ENCODE results near the gene NLRC5.

Gene NLRC5

DNA sequence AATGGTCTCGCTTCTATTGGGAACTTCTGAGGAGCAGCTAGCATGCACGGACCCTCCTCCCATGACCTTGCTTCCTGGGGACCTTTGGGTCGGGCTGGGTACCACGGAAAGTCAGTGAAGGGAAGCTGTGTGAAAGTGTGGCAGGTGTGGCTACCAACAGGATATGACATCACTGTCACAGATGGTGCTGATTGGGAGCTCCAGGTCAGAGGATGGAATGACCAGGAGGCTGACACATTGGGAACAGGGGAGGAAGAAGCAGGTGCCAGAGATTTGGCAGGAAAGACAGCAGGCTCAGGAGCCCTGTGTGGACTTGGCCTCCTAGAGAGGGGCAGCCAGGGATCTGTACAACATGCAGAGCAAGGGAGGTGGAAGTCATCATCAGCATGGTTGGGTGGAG is 137.1 kb downstream of the NLRC5 start:
- Histone ChIP-seq H3K4me1 (ENCODE audit: insufficient read depth, low read length) (no peaks in the 10 kb centered on the region), H3K9ac (ENCODE audit: low read depth, low read length) (no peak overlapping the region), H3K9me3 (ENCODE audit: control insufficient read depth, insufficient read depth, low read length) (no peaks in the 10 kb centered on the region), H3K36me3 (ENCODE audit: insufficient read depth, low read length) (no peaks in the 10 kb centered on the region)

DNA sequence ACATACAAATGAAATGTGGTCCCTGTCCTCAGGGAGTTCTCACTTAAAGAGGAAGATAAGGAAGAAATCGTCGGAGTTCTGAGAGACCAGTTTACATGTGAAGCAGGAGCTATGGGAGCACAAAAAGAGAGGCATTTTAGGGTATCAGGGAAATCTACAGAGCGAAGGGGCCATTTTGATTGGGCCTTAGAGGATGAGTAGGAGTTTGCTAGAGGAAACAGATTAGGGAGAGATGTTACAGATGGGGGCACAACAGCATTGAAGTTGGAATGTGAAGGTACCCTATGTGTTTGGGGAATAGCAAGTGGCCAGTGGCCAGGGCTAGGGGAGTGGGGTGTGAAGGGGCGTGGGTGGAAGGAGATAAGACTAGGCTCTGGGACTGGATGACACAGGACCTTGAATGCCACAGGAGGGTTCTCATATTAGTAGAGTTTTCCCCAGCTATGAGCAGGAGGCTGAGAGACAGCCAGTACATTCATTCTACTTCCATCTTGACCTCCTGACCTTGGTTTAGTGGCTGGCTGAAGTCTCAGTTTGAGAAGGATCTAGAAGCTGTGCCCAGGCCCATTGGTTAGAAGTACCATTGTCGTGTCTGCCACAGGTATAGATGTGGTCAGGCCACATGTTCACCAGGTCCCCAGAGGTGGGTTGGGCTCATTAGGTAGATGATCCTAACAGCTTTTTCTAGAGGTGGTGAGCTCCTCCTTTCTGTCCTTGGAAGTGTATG is 137.8 kb downstream of the NLRC5 start:
- H3K4me1 ChIP-seq (ENCODE audit: insufficient read depth, low read length) = no peaks in the 10 kb centered on the region
- no peak overlapping the region for H3K9ac ChIP-seq (ENCODE audit: low read depth, low read length)
- no peaks in the 10 kb centered on the region for H3K36me3 ChIP-seq (ENCODE audit: insufficient read depth, low read length)
- H3K9me3 ChIP-seq (ENCODE audit: control insufficient read depth, insufficient read depth, low read length) = no peaks in the 10 kb centered on the region

DNA sequence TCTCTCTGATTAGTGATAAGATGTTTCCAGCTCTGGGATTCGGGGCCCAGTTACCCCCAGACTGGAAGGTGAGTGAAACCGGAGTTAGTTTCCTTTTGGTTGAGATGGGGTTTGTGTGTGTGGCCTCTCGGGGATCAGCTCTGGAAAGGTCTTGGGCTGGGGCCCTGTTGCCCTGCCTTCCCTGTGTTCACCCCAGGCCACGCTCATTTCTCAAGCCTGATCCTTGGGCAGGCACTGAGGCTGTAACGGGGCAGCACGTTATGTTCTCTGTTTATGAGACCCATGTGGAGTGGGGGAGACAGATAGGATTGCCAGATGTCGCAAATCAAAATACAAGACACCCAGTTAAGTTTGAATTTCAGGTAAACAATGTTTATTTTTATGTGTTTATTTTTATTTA is 138.5 kb downstream of the NLRC5 start:
- H3K9me3 ChIP-seq (ENCODE audit: control insufficient read depth, insufficient read depth, low read length) = no peaks in the 10 kb centered on the region
- H3K9ac ChIP-seq (ENCODE audit: low read depth, low read length) = no peak overlapping the region
- no peaks in the 10 kb centered on the region for H3K4me1 ChIP-seq (ENCODE audit: insufficient read depth, low read length)
- no peaks in the 10 kb centered on the region for H3K36me3 ChIP-seq (ENCODE audit: insufficient read depth, low read length)

DNA sequence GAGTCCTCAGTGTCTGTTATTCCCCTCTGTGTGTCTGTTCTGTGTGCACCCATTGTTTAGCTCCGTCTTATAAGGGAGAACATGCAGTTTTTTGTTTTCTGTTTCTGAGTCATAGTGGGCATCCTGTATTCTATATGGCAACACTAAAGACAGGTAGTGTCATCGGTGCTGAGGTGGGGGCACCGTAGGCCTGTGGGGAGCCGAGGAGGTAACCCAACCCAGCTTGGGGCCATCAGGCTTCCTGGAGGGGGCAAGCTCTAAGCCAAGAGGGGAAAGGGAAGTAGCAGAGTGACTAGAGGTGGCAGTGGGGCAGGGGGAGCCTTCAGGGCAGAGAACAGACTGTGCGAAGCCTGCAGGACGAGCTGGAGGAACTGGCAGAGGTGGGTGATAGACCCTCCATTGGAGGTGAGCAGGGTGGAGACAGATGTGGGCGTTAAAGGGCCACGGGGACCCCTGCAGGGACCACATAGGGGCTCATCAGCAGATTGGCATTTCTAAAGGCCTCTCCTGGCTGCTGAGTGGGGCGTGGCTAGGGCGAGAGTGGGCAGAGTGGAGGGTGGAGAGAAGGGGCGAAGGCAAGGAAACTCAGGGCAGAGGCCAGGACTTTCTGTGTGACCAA is 139.5 kb downstream of the NLRC5 start:
- Histone ChIP-seq H3K9me3 (ENCODE audit: control insufficient read depth, insufficient read depth, low read length) (no peaks in the 10 kb centered on the region), H3K36me3 (ENCODE audit: insufficient read depth, low read length) (no peaks in the 10 kb centered on the region), H3K4me1 (ENCODE audit: insufficient read depth, low read length) (no peaks in the 10 kb centered on the region), H3K9ac (ENCODE audit: low read depth, low read length) (no peak overlapping the region)

DNA sequence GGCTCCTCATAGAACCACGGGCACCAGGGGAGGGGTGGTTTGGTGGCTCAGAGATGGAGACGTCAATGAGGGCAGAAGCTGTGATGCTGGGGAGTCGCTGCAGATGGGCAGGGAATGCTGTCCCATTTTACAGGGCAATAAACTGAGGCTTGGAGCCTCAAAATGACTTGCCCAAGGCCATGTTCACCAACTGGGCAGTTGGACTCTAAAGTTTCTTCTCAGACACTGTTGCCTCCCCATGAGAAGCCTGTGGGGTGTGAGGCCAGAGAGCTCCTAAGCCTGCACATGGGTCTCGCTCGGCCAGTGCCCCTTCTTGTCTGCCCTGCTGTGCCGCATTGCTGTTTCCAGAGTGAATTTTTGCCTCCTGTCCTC is 141.6 kb downstream of the NLRC5 start:
- Histone ChIP-seq H3K36me3 (ENCODE audit: insufficient read depth, low read length) (no peaks in the 10 kb centered on the region), H3K9ac (ENCODE audit: low read depth, low read length) (no peak overlapping the region), H3K4me1 (ENCODE audit: insufficient read depth, low read length) (peaks cover 5% of the 10 kb centered on the region), H3K9me3 (ENCODE audit: control insufficient read depth, insufficient read depth, low read length) (no peaks in the 10 kb centered on the region)

DNA sequence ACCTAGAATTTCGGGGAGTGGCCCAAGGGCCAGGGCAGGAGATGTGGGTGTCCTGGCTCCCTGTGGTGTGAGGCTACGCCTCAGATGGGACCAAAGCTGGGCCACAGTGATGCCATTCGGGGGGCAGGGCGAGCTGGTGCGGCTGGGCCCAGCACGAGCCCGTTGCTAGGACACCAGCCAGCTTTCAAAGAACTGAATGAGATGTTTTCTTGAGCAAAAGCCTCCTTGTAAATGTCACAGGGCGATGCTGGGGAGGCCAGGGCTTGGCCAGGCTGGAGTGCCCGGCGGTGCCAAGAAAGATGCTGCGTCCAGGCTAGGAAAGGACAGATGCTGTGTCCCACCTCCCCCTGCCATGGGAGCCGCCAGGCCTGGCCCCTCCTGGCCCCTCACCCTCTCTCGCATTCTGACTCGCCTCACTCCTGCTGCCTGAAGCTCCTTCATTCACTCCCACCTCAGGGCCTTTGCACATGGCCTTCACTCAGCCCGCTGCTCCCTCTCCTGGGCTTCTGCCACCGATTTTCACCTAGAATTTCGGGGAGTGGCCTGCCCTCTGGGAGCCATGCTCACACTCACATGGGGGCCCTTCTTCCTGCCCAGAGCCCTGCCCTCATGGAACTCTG is 142.1 kb downstream of the NLRC5 start:
- Histone ChIP-seq H3K36me3 (ENCODE audit: insufficient read depth, low read length) (no peaks in the 10 kb centered on the region), H3K9ac (ENCODE audit: low read depth, low read length) (no peak overlapping the region), H3K9me3 (ENCODE audit: control insufficient read depth, insufficient read depth, low read length) (no peaks in the 10 kb centered on the region), H3K4me1 (ENCODE audit: insufficient read depth, low read length) (peaks cover 5% of the 10 kb centered on the region)

DNA sequence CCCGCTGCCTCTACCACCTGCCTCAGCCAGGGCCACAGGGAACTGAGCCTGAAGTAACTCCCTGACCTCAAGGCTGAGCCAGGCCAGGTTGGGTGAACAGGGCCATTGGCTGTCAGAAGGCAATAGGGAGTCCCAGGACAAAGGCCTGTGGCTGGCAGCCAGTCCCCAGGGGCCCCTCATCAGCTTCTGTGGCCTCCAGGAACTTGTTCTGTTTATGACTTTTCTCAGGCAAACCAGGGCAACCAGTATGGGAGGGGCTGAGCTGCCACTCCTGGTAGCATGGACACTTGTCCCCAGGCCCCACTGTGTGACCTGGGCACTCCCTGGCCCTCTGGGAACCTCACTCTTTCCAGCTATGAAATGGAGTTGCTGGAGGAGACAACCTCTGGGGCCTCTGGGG is 143.1 kb downstream of the NLRC5 start:
- no peak overlapping the region for H3K9ac ChIP-seq (ENCODE audit: low read depth, low read length)
- H3K9me3 ChIP-seq (ENCODE audit: control insufficient read depth, insufficient read depth, low read length) = no peaks in the 10 kb centered on the region
- no peaks in the 10 kb centered on the region for H3K36me3 ChIP-seq (ENCODE audit: insufficient read depth, low read length)
- peaks cover 5% of the 10 kb centered on the region for H3K4me1 ChIP-seq (ENCODE audit: insufficient read depth, low read length)

DNA sequence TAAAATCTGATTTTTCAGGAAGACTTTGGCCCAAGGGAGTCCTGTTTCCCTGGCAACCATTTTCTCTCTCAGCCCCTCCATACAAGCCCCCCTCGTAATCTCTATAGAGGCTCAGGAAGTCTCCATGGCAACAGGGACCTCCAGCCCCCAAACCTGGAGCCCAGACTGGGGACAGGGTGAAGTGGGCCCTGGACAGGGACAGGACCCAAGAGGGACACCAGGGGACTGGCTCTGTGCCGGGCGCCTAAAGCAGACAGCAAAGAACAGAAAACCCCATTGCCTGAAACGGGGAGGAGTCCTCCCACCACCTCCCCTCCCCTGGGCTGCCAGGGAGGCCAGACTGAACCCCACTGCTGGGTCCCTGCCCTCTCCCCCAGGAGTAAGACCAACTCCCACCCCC is 143.7 kb downstream of the NLRC5 start:
- Histone ChIP-seq H3K4me1 (ENCODE audit: insufficient read depth, low read length) (peaks cover 5% of the 10 kb centered on the region), H3K36me3 (ENCODE audit: insufficient read depth, low read length) (no peaks in the 10 kb centered on the region), H3K9ac (ENCODE audit: low read depth, low read length) (no peak overlapping the region)

More for the DNA sequence above, 143.7 kb downstream of the NLRC5 start:
- no peaks in the 10 kb centered on the region for H3K9me3 ChIP-seq (ENCODE audit: control insufficient read depth, insufficient read depth, low read length)

All from ES-I3 (cell line).